H1 (cell line): ENCODE data around the gene CBLC. TPM values are rescaled to one million over a fixed set of nuclear protein-coding genes. Genes with fewer than 3 reads are reported as not detected.

Experiments
- CTCF ChIA-PET: fragments of 300-600 bp; sonication (Branson Sonifier 250); formaldehyde crosslinking; loops from one replicate; lab custom pipeline; 2021; ENCODE audit not compliant: partially characterized antibody; lab: Charles Lee
- POLR2A ChIA-PET: fragments of 300-600 bp; sonication (Branson Sonifier 250); formaldehyde crosslinking; loops from one replicate; lab custom pipeline; 2021; ENCODE audit warnings: inconsistent platforms; ENCODE audit not compliant: partially characterized antibody; lab: Charles Lee
- DNase-seq, 2 experiments: peaks; one replicate each; pipeline versions ENCODE4 v3.0.0 to v3.0.0-alpha.2; 2010 to 2022; ENCODE audit warnings: low spot score in 2 of 2, low read depth in 1 of 2, mixed read lengths in 1 of 2
- FAIRE-seq: peaks from 2 replicates; lab custom pipeline; 2011; peaks lifted over from hg19 to GRCh38; lab: Jason Lieb, UNC
- H2AFZ ChIP-seq: 2 replicates; pipeline ENCODE4 v1.8.1; 2012; ENCODE audit warnings: low read length, inconsistent platforms
- H2AK5ac ChIP-seq: 2 replicates; pipeline ENCODE4 v1.6.1; 2013; ENCODE audit warnings: low read depth, low read length
- H2BK120ac ChIP-seq: replicated peaks from 2 replicates; pipeline ENCODE3; 2013; ENCODE audit warnings: low read depth, low read length, inconsistent platforms
- H2BK12ac ChIP-seq: 2 replicates; pipeline ENCODE4 v1.6.1; 2013; ENCODE audit warnings: low read depth, low read length
- H2BK15ac ChIP-seq: 2 replicates; pipeline ENCODE4 v1.6.1; 2013; ENCODE audit warnings: low read length
- H2BK20ac ChIP-seq: 2 replicates; pipeline ENCODE4 v1.6.1; 2013; ENCODE audit warnings: low read length
- H2BK5ac ChIP-seq: 2 replicates; pipeline ENCODE4 v1.6.1; 2013; ENCODE audit warnings: low read depth, low read length
- H3K14ac ChIP-seq: 2 replicates; pipeline ENCODE4 v1.6.1; 2013; ENCODE audit warnings: inconsistent platforms; ENCODE audit not compliant: insufficient read length
- H3K18ac ChIP-seq: 2 replicates; pipeline ENCODE4 v1.6.1; 2013; ENCODE audit warnings: low read length; ENCODE audit errors: extremely low read depth
- H3K23ac ChIP-seq: 2 replicates; pipeline ENCODE4 v1.6.1; 2013; ENCODE audit warnings: inconsistent platforms; ENCODE audit not compliant: insufficient read length
- H3K23me2 ChIP-seq: 2 replicates; pipeline ENCODE4 v1.6.1; 2013; ENCODE audit warnings: low read depth, low read length
- H3K27ac ChIP-seq: 2 replicates; pipeline ENCODE4 v1.6.1; 2011; ENCODE audit warnings: low read depth, low read length, inconsistent platforms
- H3K27me3 ChIP-seq, 4 experiments: replicated peaks in 1 of 4; 1 replicate in 1 of 4; 2 replicates in 3 of 4; pipeline versions ENCODE4 v1.6.1 to v1.8.1; 2011 to 2013; ENCODE audit warnings: low read length in 3 of 4, mild to moderate bottlenecking in 3 of 4, inconsistent platforms in 2 of 4, mixed read lengths in 2 of 4, moderate library complexity in 1 of 4; ENCODE audit not compliant: control insufficient read depth in 3 of 4, insufficient read depth in 3 of 4; ENCODE audit errors: extremely low read depth in 1 of 4
- H3K36me3 ChIP-seq, 4 experiments: 2 replicates each; pipeline versions ENCODE4 v1.6.1 to v1.8.1; 2011 to 2013; ENCODE audit warnings: mild to moderate bottlenecking in 4 of 4, low read length in 3 of 4, moderate library complexity in 2 of 4, control low read depth in 1 of 4, inconsistent platforms in 1 of 4; ENCODE audit not compliant: insufficient read depth in 4 of 4, control insufficient read depth in 2 of 4
- H3K4ac ChIP-seq: replicated peaks from 2 replicates; pipeline ENCODE3; 2013; ENCODE audit warnings: low read length, low read depth, mixed read lengths, inconsistent platforms; ENCODE audit not compliant: insufficient read length
- H3K4me1 ChIP-seq, 4 experiments: replicated peaks in 1 of 4; 1 replicate in 1 of 4; 2 replicates in 3 of 4; pipeline versions ENCODE4 v1.6.1 to v1.8.1; 2011 to 2013; ENCODE audit warnings: low read length in 3 of 4, inconsistent platforms in 2 of 4, mixed read lengths in 1 of 4; ENCODE audit not compliant: insufficient read depth in 4 of 4, control insufficient read depth in 3 of 4
- H3K4me2 ChIP-seq, 2 experiments: 2 replicates each; pipeline versions ENCODE4 v1.6.1 to v1.8.1; 2011 to 2013; ENCODE audit warnings: low read depth in 2 of 2, low read length in 2 of 2, control low read depth in 1 of 2, inconsistent platforms in 1 of 2, mild to moderate bottlenecking in 1 of 2; ENCODE audit not compliant: insufficient read depth in 1 of 2
- H3K4me3 ChIP-seq, 4 experiments: fragments of 200-600, 300-600 bp in 1 of 4; sonication (generic), shearing (Covaris generic), sonication (Bioruptor Twin) in 1 of 4; 2 replicates each; pipeline versions ENCODE4 v1.5.1 to v1.8.1; 2011 to 2016; ENCODE audit warnings: low read length in 4 of 4, low read depth in 3 of 4, control low read depth in 2 of 4, inconsistent platforms in 2 of 4, mild to moderate bottlenecking in 2 of 4, mixed read lengths in 1 of 4, moderate library complexity in 1 of 4; ENCODE audit not compliant: insufficient read depth in 2 of 4; ENCODE audit errors: extremely low read depth in 1 of 4
- H3K56ac ChIP-seq: replicated peaks from 2 replicates; pipeline ENCODE3; 2013; ENCODE audit warnings: low read depth, mild to moderate bottlenecking, mixed read lengths, low read length, inconsistent platforms; ENCODE audit not compliant: insufficient read length
- H3K79me1 ChIP-seq: 2 replicates; pipeline ENCODE4 v1.6.1; 2013; ENCODE audit warnings: low read depth, low read length, control low read depth
- H3K79me2 ChIP-seq, 2 experiments: 2 replicates each; pipeline versions ENCODE4 v1.6.1 to v1.8.1; 2012 to 2013; ENCODE audit warnings: low read length in 2 of 2, mild to moderate bottlenecking in 2 of 2, inconsistent platforms in 1 of 2; ENCODE audit not compliant: insufficient read depth in 2 of 2, control insufficient read depth in 1 of 2
- H3K9ac ChIP-seq, 4 experiments: replicated peaks in 1 of 4; 1 replicate in 1 of 4; 2 replicates in 3 of 4; pipeline versions ENCODE4 v1.6.1 to v1.8.1; 2011 to 2013; ENCODE audit warnings: low read depth in 3 of 4, low read length in 3 of 4, control low read depth in 2 of 4, mild to moderate bottlenecking in 2 of 4, moderate library complexity in 2 of 4, inconsistent platforms in 1 of 4; ENCODE audit errors: extremely low read depth in 1 of 4
- H3K9me3 ChIP-seq, 2 experiments: 2 replicates each; pipeline versions ENCODE4 v1.6.1 to v1.8.1; 2012 to 2013; ENCODE audit warnings: mild to moderate bottlenecking in 2 of 2, moderate library complexity in 2 of 2, control low read depth in 1 of 2, inconsistent platforms in 1 of 2, low read depth in 1 of 2, low read length in 1 of 2, mixed read lengths in 1 of 2; ENCODE audit not compliant: insufficient read depth in 2 of 2
- H4K20me1 ChIP-seq, 2 experiments: replicated peaks in 1 of 2; 2 replicates each; pipeline versions ENCODE3 to v1.8.1; 2011 to 2013; ENCODE audit warnings: inconsistent platforms in 2 of 2, low read length in 2 of 2, mild to moderate bottlenecking in 1 of 2; ENCODE audit not compliant: insufficient read depth in 2 of 2, control insufficient read depth in 1 of 2
- H4K5ac ChIP-seq: 2 replicates; pipeline ENCODE4 v1.6.1; 2013; ENCODE audit warnings: low read length, low read depth, mixed read lengths, inconsistent platforms; ENCODE audit not compliant: insufficient read length
- H4K8ac ChIP-seq: 2 replicates; pipeline ENCODE4 v1.8.0; 2013; ENCODE audit warnings: mild to moderate bottlenecking, moderate library complexity, low read length, inconsistent platforms; ENCODE audit not compliant: insufficient read depth; ENCODE audit errors: extremely low read depth
- H4K91ac ChIP-seq: replicated peaks from 2 replicates; pipeline ENCODE3; 2013; ENCODE audit warnings: low read length, mixed read lengths, inconsistent platforms; ENCODE audit not compliant: insufficient read length
- ASH2L ChIP-seq: fragments of 200-600, 300-600 bp; sonication (generic); IDR thresholded peaks from one replicate; pipeline ENCODE4 v1.7.1; 2017; ENCODE audit warnings: low read length
- BCL11A ChIP-seq, 2 experiments: IDR thresholded peaks; one replicate each; pipeline ENCODE4 v1.6.1; 2011; ENCODE audit warnings: low read depth in 2 of 2, low read length in 2 of 2, mild to moderate bottlenecking in 2 of 2
- BRCA1 ChIP-seq: IDR thresholded peaks from 2 replicates; pipeline ENCODE4 v1.6.1; 2012; ENCODE audit warnings: low read depth, low read length, improper control_type of control experiment
- CBX8 ChIP-seq: fragments of 300-800, 300-1000 bp; sonication (generic); IDR thresholded peaks from 2 replicates; pipeline ENCODE4 v1.7.1; 2016; ENCODE audit warnings: low read depth, low read length, borderline replicate concordance
- CEBPB ChIP-seq: IDR thresholded peaks from 2 replicates; pipeline ENCODE4 v1.6.1; 2012; ENCODE audit warnings: low read depth, low read length
- GTF2F1 ChIP-seq: IDR thresholded peaks from 2 replicates; pipeline ENCODE4 v1.6.1; 2012; ENCODE audit warnings: low read depth, low read length, improper control_type of control experiment, borderline replicate concordance
- KDM5A ChIP-seq: fragments of 200-600 bp; IDR thresholded peaks from 2 replicates; pipeline ENCODE4 v1.7.1; 2012; ENCODE audit warnings: mild to moderate bottlenecking, low read length, inconsistent platforms, mixed read lengths
- MAFK ChIP-seq: IDR thresholded peaks from 2 replicates; pipeline ENCODE4 v1.6.1; 2012; ENCODE audit warnings: low read depth, mild to moderate bottlenecking, improper control_type of control experiment, low read length
- PHF8 ChIP-seq: fragments of 200-600 bp; sonication (generic); conservative IDR thresholded peaks from 2 replicates; pipeline ENCODE4 v1.7.1; 2012; ENCODE audit warnings: low read depth, mild to moderate bottlenecking, inconsistent platforms, low read length, moderate library complexity
- RBBP5 ChIP-seq: IDR thresholded peaks from 2 replicates; pipeline ENCODE4 v1.7.1; 2012; ENCODE audit warnings: low read depth, mild to moderate bottlenecking, inconsistent platforms, low read length, moderate library complexity, borderline replicate concordance
- RNF2 ChIP-seq: fragments of 200-900, 300-1000 bp; sonication (generic); IDR thresholded peaks from 2 replicates; pipeline ENCODE4 v1.7.1; 2016; ENCODE audit warnings: borderline replicate concordance, low read depth, mild to moderate bottlenecking, antibody characterized with exemption, low read length; ENCODE audit not compliant: poor library complexity, severe bottlenecking; ENCODE audit errors: missing control alignments
- RXRA ChIP-seq: IDR thresholded peaks from 2 replicates; pipeline ENCODE4 v1.6.1; 2011; ENCODE audit warnings: low read depth, mild to moderate bottlenecking, low read length, moderate library complexity; ENCODE audit not compliant: insufficient read depth
- SRF ChIP-seq: IDR thresholded peaks from 2 replicates; pipeline ENCODE4 v1.6.1; 2011; ENCODE audit warnings: mild to moderate bottlenecking, low read depth, low read length, moderate library complexity
- TAF7 ChIP-seq: optimal IDR thresholded peaks from 2 replicates; pipeline ENCODE3; 2011; ENCODE audit warnings: low read depth, mild to moderate bottlenecking, inconsistent platforms, low read length, moderate library complexity, borderline replicate concordance
- WGBS, 2 experiments: shearing (Covaris generic) in 1 of 2; methylation state at CpG; one replicate each; pipeline versions ENCODE4 v1.1.6 to v1.1.7; 2013 to 2015; ENCODE audit warnings: low lambda C conversion rate in 2 of 2, mixed read lengths in 2 of 2, inconsistent platforms in 1 of 2, low coverage in 1 of 2, missing lambda C conversion rate in 1 of 2; ENCODE audit not compliant: insufficient replicate concordance in 2 of 2, insufficient coverage in 1 of 2, insufficient read length in 1 of 2; ENCODE audit errors: extremely low coverage in 1 of 2, missing lambda C conversion rate in 1 of 2; 5-methylcytosine and 5-hydroxymethylcytosine counted together
- polyA plus RNA-seq, 7 experiments: library from polyadenylated mRNA; depleted of rRNA in 3 of 7; stranded (reverse) in 5 of 7; unstranded in 2 of 7; fragments of >200 nt in 5 of 7; fragments of 200-250 nt in 2 of 7; gene quantifications; 1 replicate in 5 of 7; 2 replicates in 1 of 7; 4 replicates in 1 of 7; pipeline versions ENCODE4 v1.2.1 to v1.2.3, GENCODE V29; 2011 to 2013; ENCODE audit warnings: missing spikeins in 2 of 7, mixed read lengths in 2 of 7
- total RNA-seq: library from RNA; stranded (reverse); fragmentation: NEBNext Ultra II Directional; extraction: Animal tissue kit (Norgen Biotek cat#: 25700); gene quantifications from 2 replicates; pipeline ENCODE4 v1.2.1, GENCODE V29; 2021

CBLC gene
- total and polyA plus RNA-seq, 2 of the 8 experiments (the other 6 are each of a cell fraction or from before 2014, with no cell fraction given), result 17.4 to 35.7 TPM

DNA sequence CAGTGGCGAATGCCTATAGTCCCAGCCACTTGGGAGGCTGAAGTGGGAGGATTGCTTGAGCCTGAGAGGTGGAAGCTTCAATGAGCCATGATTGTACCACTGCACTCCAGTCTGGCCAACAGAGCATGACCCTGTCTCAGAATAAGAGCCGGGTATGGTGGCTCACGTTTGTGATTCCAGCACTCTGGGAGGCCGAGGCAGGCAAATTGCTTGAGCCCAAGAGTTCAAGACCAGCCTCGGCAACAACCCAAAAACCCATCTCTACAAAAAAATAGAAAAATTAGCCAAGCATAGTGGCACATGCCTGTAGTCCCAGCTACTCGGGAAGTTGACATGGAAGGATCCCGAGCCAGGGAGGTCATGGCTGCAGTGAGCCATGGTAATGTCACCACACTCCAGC lies 63.1 kb downstream of the CBLC start:
- no peak for DNase-seq
- Histone ChIP-seq H3K4me2 (no peak overlapping the region), H3K9ac (no peak overlapping the region), H2BK5ac (no peak overlapping the region), H3K36me3 (no peaks in the 10 kb centered on the region), H3K23ac (no peak overlapping the region), H4K8ac (no peak overlapping the region), H2BK12ac (no peak overlapping the region), H3K4me1 (peaks cover 0 to 3% (median 0%) of the 10 kb centered on the region in 4 experiments; a peak in 3 of 7 replicates), H4K20me1 (no peaks in the 10 kb centered on the region), H3K56ac (no peak overlapping the region), H3K79me2 (no peaks in the 10 kb centered on the region), H2BK20ac (no peak overlapping the region), H3K14ac (no peak overlapping the region), H2BK15ac (no peak overlapping the region), H4K91ac (no peak overlapping the region), H3K18ac (no peak overlapping the region), H2AFZ (no peak overlapping the region), H3K27me3 (peaks cover 0 to 3% (median 3%) of the 10 kb centered on the region in 4 experiments; a peak in 4 of 7 replicates), H3K23me2 (peaks cover 4% of the 10 kb centered on the region; the same call in 1 of the 2 replicates), H3K79me1 (no peaks in the 10 kb centered on the region), H3K9me3 (no peaks in the 10 kb centered on the region), H3K27ac (no peak overlapping the region), H2AK5ac (no peak overlapping the region), H2BK120ac (no peak overlapping the region), H4K5ac (no peak overlapping the region), H3K4ac (no peak overlapping the region), H3K4me3 (no peak overlapping the region)
- ChIA-PET CTCF (interaction anchor here (0.6 to 4.0 kb wide), 6 partner anchors 17 to 202 kb away, joined by 3 to 24 read pairs (median 8); no protein-coding TSS in a partner anchor), POLR2A (interaction anchor here (0.6 to 1.6 kb wide), 2 partner anchors 65 to 326 kb away, joined by 3 to 5 read pairs; partner anchors contain the start of gene APOE)
- FAIRE-seq, result no peak
- 90% methylated on average over 6 of the region's 7 CpGs; no CpG with 5 or more reads in 1 of the 2 experiments for WGBS, 2 experiments
- TF ChIP-seq MAFK, result no peak
- no peak for TF ChIP-seq GTF2F1
- no peak for TF ChIP-seq ASH2L
- TF ChIP-seq PHF8, result no peak
- no peak for TF ChIP-seq RXRA
- TF ChIP-seq CBX8, result no peak
- no peak for TF ChIP-seq TAF7
- no peak for TF ChIP-seq BCL11A (IDR thresholded peaks at IDR 0.05; ENCODE audit: low read depth in 2 of 2, low read length in 2 of 2)
- TF ChIP-seq RNF2, result no peak
- no peak for TF ChIP-seq CEBPB
- no peak for TF ChIP-seq BRCA1
- no peak for TF ChIP-seq RBBP5
- no peak for TF ChIP-seq SRF
- no peak for TF ChIP-seq KDM5A
